K562 (cell line): ENCODE data around the gene MAPT. TPM values are rescaled to one million over a fixed set of nuclear protein-coding genes. Genes with fewer than 3 reads are reported as not detected.
A peak's percentile ranks its signal among the peaks of the same experiment; 100 is the strongest.

ENCODE experiments used
- ATAC-seq: fragments of 200-7000 bp; cut with Tn5 transposase; 3 replicates; pipeline ENCODE4 v1.9.1; 2020; ENCODE audit warnings: moderate library complexity
- BruUV-seq: library from RNA; stranded (reverse); fragments of 400-500 nt; replicated peaks from 2 replicates; lab custom pipeline; 2021; lab: Mats Ljungman, UMichigan
- CTCF ChIA-PET: fragments of 300-600 bp; formaldehyde crosslinking; extraction: SDS; loops from one replicate; lab custom pipeline; 2021; ENCODE audit warnings: low intra/inter-chr PET ratio; lab: Yijun Ruan, JAX
- POLR2A ChIA-PET: fragments of 300-600, 350-650 bp; sonication (Branson Sonifier 250); formaldehyde crosslinking; extraction: SDS; loops from one replicate; lab custom pipeline; 2021; ENCODE audit warnings: antibody characterized with exemption, inconsistent platforms; lab: Yijun Ruan, JAX
- DNase-seq, 4 experiments: peaks; one replicate each; pipeline versions ENCODE4 v3.0.0 to v3.0.0-alpha.2; 2011 to 2018; ENCODE audit warnings: low spot score in 3 of 4, mixed read lengths in 3 of 4; ENCODE audit errors: extremely low read depth in 1 of 4
- FAIRE-seq: peaks from 2 replicates; lab custom pipeline; 2011; peaks lifted over from hg19 to GRCh38; lab: Jason Lieb, UNC
- H2AFZ ChIP-seq: 2 replicates; pipeline ENCODE4 v1.6.0; 2011; ENCODE audit warnings: low read depth, low read length, control low read depth, inconsistent platforms
- H3K27ac ChIP-seq: fragments of 200-600 bp; 3 replicates; pipeline ENCODE4 v1.8.0; 2011; ENCODE audit warnings: low read depth, mild to moderate bottlenecking, control low read depth, inconsistent platforms, low read length, moderate library complexity, mixed read lengths; ENCODE audit errors: extremely low read depth
- H3K27me3 ChIP-seq, 2 experiments: fragments of 300-600 bp in 1 of 2; 2 replicates in 1 of 2; 3 replicates in 1 of 2; pipeline versions ENCODE4 v1.6.0 to v1.8.0; 2011; ENCODE audit warnings: inconsistent platforms in 2 of 2, low read length in 2 of 2, mild to moderate bottlenecking in 1 of 2, mixed read lengths in 1 of 2, moderate library complexity in 1 of 2; ENCODE audit not compliant: control insufficient read depth in 2 of 2, insufficient read depth in 2 of 2
- H3K36me3 ChIP-seq: fragments of 300-600 bp; 3 replicates; pipeline ENCODE4 v1.8.0; 2011; ENCODE audit warnings: mild to moderate bottlenecking, low read length, inconsistent platforms; ENCODE audit not compliant: control insufficient read depth, insufficient read depth
- H3K4me1 ChIP-seq, 2 experiments: fragments of 200-600 bp in 1 of 2; replicated peaks in 1 of 2; 2 replicates in 1 of 2; 3 replicates in 1 of 2; pipeline versions ENCODE4 v1.5.1 to v1.8.0; 2011; ENCODE audit warnings: inconsistent platforms in 2 of 2, low read length in 2 of 2, mild to moderate bottlenecking in 1 of 2, mixed read lengths in 1 of 2, moderate library complexity in 1 of 2; ENCODE audit not compliant: control insufficient read depth in 2 of 2, insufficient read depth in 2 of 2
- H3K4me2 ChIP-seq: 2 replicates; pipeline ENCODE4 v1.6.1; 2011; ENCODE audit warnings: low read length, control low read depth, inconsistent platforms, mixed read lengths; ENCODE audit not compliant: insufficient read depth
- H3K4me3 ChIP-seq: fragments of 200-600 bp; sonication (generic), shearing (Covaris generic); 2 replicates; pipeline ENCODE4 v1.5.1; 2016; ENCODE audit warnings: control low read depth, inconsistent platforms
- H3K79me2 ChIP-seq: fragments of 200-600 bp; 3 replicates; pipeline ENCODE4 v1.8.0; 2011; ENCODE audit warnings: low read length, inconsistent platforms; ENCODE audit not compliant: control insufficient read depth, insufficient read depth
- H3K9ac ChIP-seq, 2 experiments: 2 replicates each; pipeline versions ENCODE4 v1.6.0 to v1.6.1; 2011; ENCODE audit warnings: low read depth in 2 of 2, low read length in 2 of 2, control low read depth in 1 of 2, inconsistent platforms in 1 of 2, mild to moderate bottlenecking in 1 of 2, mixed read lengths in 1 of 2; ENCODE audit not compliant: insufficient read depth in 1 of 2
- H3K9me1 ChIP-seq: one replicate; pipeline ENCODE4 v1.6.0; 2011; ENCODE audit warnings: inconsistent platforms, mild to moderate bottlenecking, low read length, moderate library complexity; ENCODE audit not compliant: control insufficient read depth, insufficient read depth
- H3K9me3 ChIP-seq: replicated peaks from 2 replicates; pipeline ENCODE4 v1.5.1; 2011; ENCODE audit warnings: low read depth, low read length, inconsistent platforms; ENCODE audit not compliant: control insufficient read depth, insufficient read depth
- H4K20me1 ChIP-seq: replicated peaks from 2 replicates; pipeline ENCODE4 v1.6.1; 2011; ENCODE audit warnings: low read length, inconsistent platforms, mixed read lengths; ENCODE audit not compliant: control insufficient read depth, insufficient read depth
- EP400 ChIP-seq: fragments of 450-650 bp; IDR thresholded peaks from 2 replicates; pipeline ENCODE4 v1.6.1; 2017; ENCODE audit warnings: antibody characterized with exemption, mild to moderate bottlenecking, moderate library complexity
- NFIC ChIP-seq: fragments of 450-650 bp; IDR thresholded peaks from 2 replicates; pipeline ENCODE4 v1.6.1; 2017; ENCODE audit warnings: mild to moderate bottlenecking, inconsistent platforms
- PURB ChIP-seq: sonication (generic); formaldehyde crosslinking; IDR thresholded peaks from 2 replicates; pipeline ENCODE4 v1.9.0; 2021; ENCODE audit warnings: low read depth, mild to moderate bottlenecking, missing genetic modification reagents
- RAD21 ChIP-seq, 2 experiments: fragments of 250-450 bp in 1 of 2; fragments of 450-650 bp in 1 of 2; sonication (Bioruptor Pico) in 1 of 2; formaldehyde crosslinking in 1 of 2; IDR thresholded peaks in 1 of 2; conservative IDR thresholded peaks in 1 of 2; 2 replicates each; pipeline versions ENCODE4 v1.4.0 to v1.8.0; 2020 to 2022; ENCODE audit warnings: mild to moderate bottlenecking in 2 of 2, moderate library complexity in 1 of 2
- WGBS: fragments of 100-300 bp; shearing (Covaris generic); methylation state at CpG from one replicate; pipeline ENCODE4 v1.1.6; 2016; ENCODE audit warnings: low coverage, mixed read lengths; ENCODE audit not compliant: insufficient coverage; ENCODE audit errors: missing lambda C conversion rate; 5-methylcytosine and 5-hydroxymethylcytosine counted together
- in situ Hi-C: fragments of 300-500 bp; cut with MboI; formaldehyde crosslinking; loops from 4 replicates; pipeline ENCODE4 v1.15.0; 2018; ENCODE audit warnings: inconsistent platforms, mixed read lengths
- intact Hi-C: fragments of 100-400 bp; cut with micrococcal nuclease; formaldehyde crosslinking; loops from 2 replicates; pipeline ENCODE4 v1.14.2; 2022
- polyA plus RNA-seq, 8 experiments: library from polyadenylated mRNA; depleted of rRNA in 4 of 8; stranded (reverse) in 5 of 8; unstranded in 3 of 8; fragments of >200 nt; fragmentation: Nextera tagmentation in 2 of 8; fragmentation: Illumina TruSeq in 1 of 8; extraction: Ambion mirVana in 2 of 8; extraction: Trizol in 1 of 8; gene quantifications; 2 replicates each; pipeline versions ENCODE4 v1.2.1 to v1.2.3, GENCODE V29; 2011 to 2014; ENCODE audit warnings: inconsistent platforms in 1 of 8, missing spikeins in 1 of 8
- total RNA-seq, 7 experiments: library from RNA; depleted of rRNA in 6 of 7; stranded (reverse); fragments of >200 nt in 6 of 7; fragmentation: Illumina TruSeq in 2 of 7; extraction: Trizol in 2 of 7; gene quantifications; 2 replicates each; pipeline versions ENCODE4 v1.2.1 to v1.2.3, GENCODE V29; 2011 to 2021; ENCODE audit warnings: low replicate concordance in 1 of 7
- TF ChIP-seq, protein P1 (sequence below), 2 experiments: fragments of 250-450 bp in 1 of 2; fragments of 450-650 bp in 1 of 2; sonication (Bioruptor Pico) in 1 of 2; IDR thresholded peaks; 2 replicates each; pipeline versions ENCODE4 v1.6.1 to v1.8.0; 2016 to 2021; ENCODE audit warnings: mild to moderate bottlenecking in 2 of 2, moderate library complexity in 2 of 2, missing compliant biosample characterization in 1 of 2, missing genetic modification characterization in 1 of 2
- TF ChIP-seq, protein P2 (sequence below), 3 experiments: IDR thresholded peaks in 2 of 3; conservative IDR thresholded peaks in 1 of 3; 2 replicates each; pipeline ENCODE4 v1.5.1; 2011 to 2012; ENCODE audit warnings: low read length in 3 of 3, mild to moderate bottlenecking in 3 of 3, control low read depth in 2 of 3, improper control_type of control experiment in 1 of 3, inconsistent platforms in 1 of 3, low read depth in 1 of 3, mixed read lengths in 1 of 3, moderate library complexity in 1 of 3; ENCODE audit not compliant: insufficient read depth in 2 of 3
- TF ChIP-seq, protein P3 (sequence below): sonication (generic); formaldehyde crosslinking; IDR thresholded peaks from 2 replicates; pipeline ENCODE4 v1.8.0; 2022; ENCODE audit warnings: missing genetic modification reagents, mild to moderate bottlenecking, borderline replicate concordance
- TF ChIP-seq, protein P4 (sequence below), 2 experiments: fragments of 450-650 bp; formaldehyde crosslinking in 1 of 2; IDR thresholded peaks; 2 replicates each; pipeline versions ENCODE4 v1.4.0 to v1.6.1; 2014 to 2020; ENCODE audit warnings: mild to moderate bottlenecking in 2 of 2, borderline replicate concordance in 1 of 2, low read depth in 1 of 2

Gene MAPT
- total and polyA plus RNA-seq, 9 of the 15 experiments (the other 6 are each of a cell fraction or from before 2014, with no cell fraction given), result 0.04 to 1.1 (median 0.36) TPM

DNA sequence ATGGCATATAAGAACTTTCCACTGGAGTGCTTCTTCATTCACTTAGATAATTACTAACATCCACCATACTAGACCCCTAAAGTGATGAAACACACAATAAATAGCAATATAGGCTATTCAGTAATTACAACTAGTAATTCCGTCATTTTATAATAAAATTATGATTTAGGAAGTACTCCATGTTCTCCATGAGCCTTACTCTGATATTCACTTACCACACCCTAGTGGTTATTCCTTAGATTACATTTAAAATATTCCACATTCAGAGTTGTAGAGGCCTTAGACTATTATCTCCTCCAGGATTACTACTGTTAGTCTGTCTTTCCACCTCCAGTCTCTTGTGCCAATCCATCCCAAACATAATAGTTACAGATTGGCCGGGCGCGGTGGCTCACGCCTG lies 167.1 kb downstream of the MAPT start:
- intact Hi-C loops (loop anchor here (5.0 kb wide), 1 partner anchor 151 kb away; no protein-coding TSS in a partner anchor), in situ Hi-C loops (no loop called here)
- BruUV-seq, result no TSS peak
- peaks cover 0 to 5% of the 10 kb centered on the region in 2 experiments; a peak in 2 of 5 replicates for H3K4me1 ChIP-seq
- no peak overlapping the region for H3K27ac ChIP-seq
- peak in 1 of 4 experiments; percentile 35 for DNase-seq
- ATAC-seq, result peak; percentile 84
- H3K9me1 ChIP-seq, result no peaks in the 10 kb centered on the region
- H3K4me2 ChIP-seq, result no peak overlapping the region
- ChIA-PET CTCF (interaction anchor here (1.7 kb wide), 1 partner anchor 17 kb away, joined by 4 read pairs; no protein-coding TSS in a partner anchor), POLR2A (interaction anchor here (1.3 kb wide), 1 partner anchor 10 kb away, joined by 4 read pairs; no protein-coding TSS in a partner anchor)
- WGBS, result 79% methylated on average over 5 of the region's 5 CpGs
- H3K9ac ChIP-seq, result no peak overlapping the region
- no peak for FAIRE-seq
- H2AFZ ChIP-seq, result no peak overlapping the region
- peaks cover 68% of the 10 kb centered on the region for H3K36me3 ChIP-seq
- H3K9me3 ChIP-seq, result no peaks in the 10 kb centered on the region
- H3K79me2 ChIP-seq, result peaks cover 26% of the 10 kb centered on the region
- H4K20me1 ChIP-seq, result no peaks in the 10 kb centered on the region
- no peak overlapping the region for H3K4me3 ChIP-seq
- no peaks in the 10 kb centered on the region for H3K27me3 ChIP-seq
- TF ChIP-seq, protein P1, sequence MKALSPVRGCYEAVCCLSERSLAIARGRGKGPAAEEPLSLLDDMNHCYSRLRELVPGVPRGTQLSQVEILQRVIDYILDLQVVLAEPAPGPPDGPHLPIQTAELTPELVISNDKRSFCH (CRISPR knock-in tag; IDR thresholded peaks at IDR 0.05), result no peak
- TF ChIP-seq, protein P1 (tag; IDR thresholded peaks at IDR 0.05), result no peak
- TF ChIP-seq NFIC (peak; percentile 35; the same call in 1 of the 2 replicates), PURB (CRISPR knock-in tag) (no peak), EP400 (0 out of 2 replicates have a peak, but pooled peaks have one; percentile 6), RAD21 (CRISPR knock-in tag; conservative IDR thresholded peaks at IDR 0.05 in 1 of 2, IDR thresholded peaks at IDR 0.05 in 1 of 2) (peak in 1 of 2 experiments; percentile 37; a peak in 2 of 4 replicates)
- TF ChIP-seq, protein P2, sequence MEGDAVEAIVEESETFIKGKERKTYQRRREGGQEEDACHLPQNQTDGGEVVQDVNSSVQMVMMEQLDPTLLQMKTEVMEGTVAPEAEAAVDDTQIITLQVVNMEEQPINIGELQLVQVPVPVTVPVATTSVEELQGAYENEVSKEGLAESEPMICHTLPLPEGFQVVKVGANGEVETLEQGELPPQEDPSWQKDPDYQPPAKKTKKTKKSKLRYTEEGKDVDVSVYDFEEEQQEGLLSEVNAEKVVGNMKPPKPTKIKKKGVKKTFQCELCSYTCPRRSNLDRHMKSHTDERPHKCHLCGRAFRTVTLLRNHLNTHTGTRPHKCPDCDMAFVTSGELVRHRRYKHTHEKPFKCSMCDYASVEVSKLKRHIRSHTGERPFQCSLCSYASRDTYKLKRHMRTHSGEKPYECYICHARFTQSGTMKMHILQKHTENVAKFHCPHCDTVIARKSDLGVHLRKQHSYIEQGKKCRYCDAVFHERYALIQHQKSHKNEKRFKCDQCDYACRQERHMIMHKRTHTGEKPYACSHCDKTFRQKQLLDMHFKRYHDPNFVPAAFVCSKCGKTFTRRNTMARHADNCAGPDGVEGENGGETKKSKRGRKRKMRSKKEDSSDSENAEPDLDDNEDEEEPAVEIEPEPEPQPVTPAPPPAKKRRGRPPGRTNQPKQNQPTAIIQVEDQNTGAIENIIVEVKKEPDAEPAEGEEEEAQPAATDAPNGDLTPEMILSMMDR (IDR thresholded peaks at IDR 0.05 in 2 of 3, conservative IDR thresholded peaks at IDR 0.05 in 1 of 3; ENCODE audit: insufficient read depth in 2 of 3, low read depth in 1 of 3, low read length in 3 of 3), result peak in 1 of 3 experiments; percentile 56; a peak in 3 of 6 replicates
- TF ChIP-seq, protein P3, sequence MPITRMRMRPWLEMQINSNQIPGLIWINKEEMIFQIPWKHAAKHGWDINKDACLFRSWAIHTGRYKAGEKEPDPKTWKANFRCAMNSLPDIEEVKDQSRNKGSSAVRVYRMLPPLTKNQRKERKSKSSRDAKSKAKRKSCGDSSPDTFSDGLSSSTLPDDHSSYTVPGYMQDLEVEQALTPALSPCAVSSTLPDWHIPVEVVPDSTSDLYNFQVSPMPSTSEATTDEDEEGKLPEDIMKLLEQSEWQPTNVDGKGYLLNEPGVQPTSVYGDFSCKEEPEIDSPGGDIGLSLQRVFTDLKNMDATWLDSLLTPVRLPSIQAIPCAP (CRISPR knock-in tag), result no peak
- TF ChIP-seq, protein P4, sequence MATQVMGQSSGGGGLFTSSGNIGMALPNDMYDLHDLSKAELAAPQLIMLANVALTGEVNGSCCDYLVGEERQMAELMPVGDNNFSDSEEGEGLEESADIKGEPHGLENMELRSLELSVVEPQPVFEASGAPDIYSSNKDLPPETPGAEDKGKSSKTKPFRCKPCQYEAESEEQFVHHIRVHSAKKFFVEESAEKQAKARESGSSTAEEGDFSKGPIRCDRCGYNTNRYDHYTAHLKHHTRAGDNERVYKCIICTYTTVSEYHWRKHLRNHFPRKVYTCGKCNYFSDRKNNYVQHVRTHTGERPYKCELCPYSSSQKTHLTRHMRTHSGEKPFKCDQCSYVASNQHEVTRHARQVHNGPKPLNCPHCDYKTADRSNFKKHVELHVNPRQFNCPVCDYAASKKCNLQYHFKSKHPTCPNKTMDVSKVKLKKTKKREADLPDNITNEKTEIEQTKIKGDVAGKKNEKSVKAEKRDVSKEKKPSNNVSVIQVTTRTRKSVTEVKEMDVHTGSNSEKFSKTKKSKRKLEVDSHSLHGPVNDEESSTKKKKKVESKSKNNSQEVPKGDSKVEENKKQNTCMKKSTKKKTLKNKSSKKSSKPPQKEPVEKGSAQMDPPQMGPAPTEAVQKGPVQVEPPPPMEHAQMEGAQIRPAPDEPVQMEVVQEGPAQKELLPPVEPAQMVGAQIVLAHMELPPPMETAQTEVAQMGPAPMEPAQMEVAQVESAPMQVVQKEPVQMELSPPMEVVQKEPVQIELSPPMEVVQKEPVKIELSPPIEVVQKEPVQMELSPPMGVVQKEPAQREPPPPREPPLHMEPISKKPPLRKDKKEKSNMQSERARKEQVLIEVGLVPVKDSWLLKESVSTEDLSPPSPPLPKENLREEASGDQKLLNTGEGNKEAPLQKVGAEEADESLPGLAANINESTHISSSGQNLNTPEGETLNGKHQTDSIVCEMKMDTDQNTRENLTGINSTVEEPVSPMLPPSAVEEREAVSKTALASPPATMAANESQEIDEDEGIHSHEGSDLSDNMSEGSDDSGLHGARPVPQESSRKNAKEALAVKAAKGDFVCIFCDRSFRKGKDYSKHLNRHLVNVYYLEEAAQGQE (IDR thresholded peaks at IDR 0.05; ENCODE audit: borderline replicate concordance), result peak; percentile 10; the same call in 1 of the 2 replicates
- TF ChIP-seq, protein P4 (CRISPR knock-in tag; IDR thresholded peaks at IDR 0.05; ENCODE audit: low read depth), result no peak
